Keratinocyte (primary cell): ENCODE data around the gene PREB. TPM values are rescaled to one million over a fixed set of nuclear protein-coding genes. Genes with fewer than 3 reads are reported as not detected.

Experiments used
- DNase-seq: peaks from one replicate; pipeline ENCODE4 v3.0.0-alpha.2; 2011; ENCODE audit warnings: low read depth, missing footprints, low spot score
- FAIRE-seq: peaks from 2 replicates; lab custom pipeline; 2011; peaks lifted over from hg19 to GRCh38; lab: Jason Lieb, UNC
- H2AFZ ChIP-seq: 2 replicates; pipeline ENCODE4 v1.6.0; 2012; ENCODE audit warnings: low read length, control low read depth, inconsistent platforms; ENCODE audit not compliant: control insufficient read depth
- H3K27ac ChIP-seq: 2 replicates; pipeline ENCODE4 v1.5.1; 2011; ENCODE audit warnings: low read length; ENCODE audit not compliant: control insufficient read depth, insufficient read depth
- H3K27me3 ChIP-seq: 3 replicates; pipeline ENCODE4 v1.6.0; 2011; ENCODE audit warnings: low read length; ENCODE audit not compliant: control insufficient read depth, insufficient read depth; ENCODE audit errors: extremely low read depth
- H3K36me3 ChIP-seq, 2 experiments: 2 replicates in 1 of 2; 3 replicates in 1 of 2; pipeline ENCODE4 v1.5.1; 2011; ENCODE audit warnings: low read length in 2 of 2, mild to moderate bottlenecking in 1 of 2; ENCODE audit not compliant: control insufficient read depth in 2 of 2, insufficient read depth in 2 of 2; ENCODE audit errors: extremely low read depth in 1 of 2
- H3K4me1 ChIP-seq: 3 replicates; pipeline ENCODE4 v1.5.1; 2011; ENCODE audit warnings: low read length; ENCODE audit not compliant: control insufficient read depth, insufficient read depth; ENCODE audit errors: extremely low read depth
- H3K4me2 ChIP-seq: 3 replicates; pipeline ENCODE4 v1.6.0; 2011; ENCODE audit warnings: low read depth, low read length; ENCODE audit not compliant: control insufficient read depth, insufficient read depth; ENCODE audit errors: extremely low read depth
- H3K4me3 ChIP-seq, 3 experiments: fragments of 200-600 bp in 1 of 3; sonication (generic) in 1 of 3; 2 replicates in 2 of 3; 3 replicates in 1 of 3; pipeline ENCODE4 v1.5.1; 2011 to 2016; ENCODE audit warnings: low read length in 3 of 3, mild to moderate bottlenecking in 3 of 3, control low read depth in 2 of 3, inconsistent platforms in 1 of 3, low read depth in 1 of 3, mixed read lengths in 1 of 3, mixed run types in 1 of 3, moderate library complexity in 1 of 3; ENCODE audit not compliant: control insufficient read depth in 2 of 3, insufficient read depth in 2 of 3; ENCODE audit errors: extremely low read depth in 1 of 3
- H3K79me2 ChIP-seq: 2 replicates; pipeline ENCODE4 v1.6.0; 2012; ENCODE audit warnings: low read length; ENCODE audit not compliant: control insufficient read depth, insufficient read depth
- H3K9ac ChIP-seq: 3 replicates; pipeline ENCODE4 v1.6.0; 2011; ENCODE audit warnings: low read length; ENCODE audit not compliant: control insufficient read depth, insufficient read depth; ENCODE audit errors: extremely low read depth
- H3K9me1 ChIP-seq: 3 replicates; pipeline ENCODE4 v1.6.0; 2011; ENCODE audit warnings: low read length; ENCODE audit not compliant: control insufficient read depth, insufficient read depth; ENCODE audit errors: extremely low read depth
- H3K9me3 ChIP-seq: 2 replicates; pipeline ENCODE4 v1.5.1; 2012; ENCODE audit warnings: low read depth, low read length; ENCODE audit not compliant: control insufficient read depth
- H4K20me1 ChIP-seq: 3 replicates; pipeline ENCODE4 v1.6.0; 2011; ENCODE audit warnings: low read length; ENCODE audit not compliant: control insufficient read depth, insufficient read depth; ENCODE audit errors: extremely low read depth
- CTCF ChIP-seq, 3 experiments: IDR thresholded peaks in 1 of 3; conservative IDR thresholded peaks in 1 of 3; optimal IDR thresholded peaks in 1 of 3; 2 replicates in 2 of 3; 3 replicates in 1 of 3; pipeline versions ENCODE3 to v1.5.1; 2011; ENCODE audit warnings: low read length in 3 of 3, mild to moderate bottlenecking in 3 of 3, moderate library complexity in 2 of 3, control low read depth in 1 of 3, inconsistent platforms in 1 of 3; ENCODE audit not compliant: insufficient read depth in 2 of 3; ENCODE audit errors: extremely low read depth in 1 of 3
- EZH2 ChIP-seq: IDR thresholded peaks from one replicate; pipeline ENCODE4 v1.6.1; 2012; ENCODE audit warnings: inconsistent platforms, mild to moderate bottlenecking, low read length, moderate library complexity
- dilution Hi-C: fragments of 300-500 bp; cut with MboI; formaldehyde crosslinking; loops from one replicate; pipeline ENCODE4 v1.7.0; 2020; ENCODE audit warnings: low sequenced_read_pairs; ENCODE audit not compliant: extremely low pct_ligation_motif_present
- polyA plus RNA-seq, 5 experiments: library from polyadenylated mRNA; depleted of rRNA in 3 of 5; stranded (reverse) in 3 of 5; stranded (forward) in 1 of 5; unstranded in 1 of 5; fragments of >200 nt; gene quantifications; 1 replicate in 1 of 5; 2 replicates in 3 of 5; 3 replicates in 1 of 5; pipeline versions ENCODE4 v1.2.1 to v1.2.3, GENCODE V29; 2011 to 2012; ENCODE audit warnings: missing spikeins in 2 of 5, low read depth in 1 of 5, low replicate concordance in 1 of 5

The PREB gene
- polyA plus RNA-seq, 1 donor (not counting 4 experiments of a cell fraction or from before 2014, with no cell fraction given) = 48.7 TPM

- DNase-seq (no peak), FAIRE-seq (no peak)
- no peaks in the 10 kb centered on the region for H3K9me3 ChIP-seq
- no peaks in the 10 kb centered on the region for H3K36me3 ChIP-seq
- H3K27ac ChIP-seq = no peak overlapping the region
- no peaks in the 10 kb centered on the region for H3K9me1 ChIP-seq
- no peak overlapping the region for H3K9ac ChIP-seq
- no peak overlapping the region for H3K4me3 ChIP-seq
- H3K4me1 ChIP-seq = peaks cover 10% of the 10 kb centered on the region
- no peaks in the 10 kb centered on the region for H3K79me2 ChIP-seq
- no peak overlapping the region for H2AFZ ChIP-seq
- no peak overlapping the region for H3K4me2 ChIP-seq
- no peaks in the 10 kb centered on the region for H3K27me3 ChIP-seq
- dilution Hi-C loops = no loop called here
- no peak for TF ChIP-seq EZH2
- no peak for TF ChIP-seq CTCF (optimal IDR thresholded peaks at IDR 0.05 in 1 of 3, IDR thresholded peaks at IDR 0.05 in 1 of 3, conservative IDR thresholded peaks at IDR 0.05 in 1 of 3; ENCODE audit: extremely low read depth in 1 of 3, insufficient read depth in 2 of 3, low read length in 3 of 3)
- no peaks in the 10 kb centered on the region for H4K20me1 ChIP-seq
These were observed 45.1 kb downstream of the PREB start for GRCh38 chr2:27089111-27089954.

DNA sequence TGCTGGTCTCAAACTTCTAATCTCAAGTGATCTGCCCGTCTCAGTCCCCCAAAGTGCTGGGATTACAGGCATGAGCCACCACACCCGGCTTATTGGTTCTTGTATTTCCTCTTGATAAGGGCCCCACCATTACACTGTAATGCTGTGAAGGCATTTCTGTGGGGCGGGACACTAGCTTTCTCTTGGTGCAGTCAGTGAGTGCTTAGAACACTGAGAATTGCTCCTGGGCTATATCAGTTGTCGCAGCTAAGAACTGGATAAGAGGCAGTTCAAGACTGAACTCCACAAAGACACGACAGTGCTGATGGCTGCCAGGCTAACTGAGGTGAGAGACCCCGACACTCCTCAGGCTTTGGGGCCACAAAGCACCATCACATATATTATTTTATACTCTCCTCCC lies 45.8 kb downstream of the PREB start:
- Histone ChIP-seq H3K36me3 (no peaks in the 10 kb centered on the region), H3K27me3 (no peaks in the 10 kb centered on the region), H2AFZ (no peak overlapping the region), H3K27ac (no peak overlapping the region), H3K4me2 (no peak overlapping the region), H3K4me3 (no peak overlapping the region), H3K79me2 (no peaks in the 10 kb centered on the region), H3K9me1 (no peaks in the 10 kb centered on the region), H3K4me1 (peaks cover 10% of the 10 kb centered on the region), H3K9me3 (no peaks in the 10 kb centered on the region), H3K9ac (no peak overlapping the region), H4K20me1 (no peaks in the 10 kb centered on the region)
- dilution Hi-C loops = no loop called here
- no peak for DNase-seq
- TF ChIP-seq CTCF (optimal IDR thresholded peaks at IDR 0.05 in 1 of 3, IDR thresholded peaks at IDR 0.05 in 1 of 3, conservative IDR thresholded peaks at IDR 0.05 in 1 of 3; ENCODE audit: extremely low read depth in 1 of 3, insufficient read depth in 2 of 3, low read length in 3 of 3) (no peak), EZH2 (no peak)
- no peak for FAIRE-seq
